ENCODE data around the gene TPD52L2. TPM values are rescaled to one million over a fixed set of nuclear protein-coding genes. Genes with fewer than 3 reads are reported as not detected.

TPD52L2 gene
- total RNA-seq, 1 donor from 2014 or later, result 85.4 TPM

GRCh38 chr20:63930971-63931553 is 66.0 kb downstream of the TPD52L2 start:
- DNase-seq (ENCODE audit: low spot score), result no peak

- DNase-seq (ENCODE audit: low spot score), result no peak
These were observed 66.7 kb downstream of the TPD52L2 start for GRCh38 chr20:63931735-63932134.

GRCh38 chr20:63932606-63933160 is 67.6 kb downstream of the TPD52L2 start:
- DNase-seq (ENCODE audit: low spot score), result no peak

GRCh38 chr20:63933646-63934045 is 68.6 kb downstream of the TPD52L2 start:
- DNase-seq (ENCODE audit: low spot score), result no peak

- DNase-seq (ENCODE audit: low spot score), result no peak
These were observed 69.4 kb downstream of the TPD52L2 start for GRCh38 chr20:63934271-63935068.

GRCh38 chr20:63935447-63935846 is 70.4 kb downstream of the TPD52L2 start:
- DNase-seq (ENCODE audit: low spot score), result no peak

GRCh38 chr20:63937596-63937995 is 72.5 kb downstream of the TPD52L2 start:
- no peak for DNase-seq (ENCODE audit: low spot score)

- DNase-seq (ENCODE audit: low spot score), result no peak
These were observed 74.2 kb downstream of the TPD52L2 start for GRCh38 chr20:63939061-63939935.

GRCh38 chr20:63940071-63940471 is 75.0 kb downstream of the TPD52L2 start:
- DNase-seq (ENCODE audit: low spot score), result no peak

- no peak for DNase-seq (ENCODE audit: low spot score)
These were observed 75.6 kb downstream of the TPD52L2 start for GRCh38 chr20:63940472-63941266.

Other genes starting within 250 kb of the TPD52L2 start
- gene GMEB2, start 238.2 kb upstream of the TPD52L2 start, total RNA-seq, result 13.3 TPM
- 16.5 TPM for gene STMN3, start 211.8 kb upstream of the TPD52L2 start, total RNA-seq
- gene RTEL1, start 207.0 kb upstream of the TPD52L2 start, total RNA-seq, result 45.9 TPM
- gene TNFRSF6B, start 168.6 kb upstream of the TPD52L2 start, total RNA-seq, result 19.8 TPM
- gene ARFRP1, start 157.3 kb upstream of the TPD52L2 start, total RNA-seq, result 69.8 TPM
- gene ZGPAT, start 157.2 kb upstream of the TPD52L2 start, total RNA-seq, result 29.4 TPM
- 7.3 TPM for gene LIME1, start 128.6 kb upstream of the TPD52L2 start, total RNA-seq
- 93.6 TPM for gene SLC2A4RG, start 125.5 kb upstream of the TPD52L2 start, total RNA-seq
- gene ZBTB46, start 34.0 kb upstream of the TPD52L2 start, total RNA-seq, result 10.2 TPM
- gene ABHD16B, start 3.8 kb upstream of the TPD52L2 start, total RNA-seq, result not detected
- gene DNAJC5, start 29.9 kb downstream of the TPD52L2 start, total RNA-seq, result 52.4 TPM
- 47.6 TPM for gene UCKL1, start 91.1 kb downstream of the TPD52L2 start, total RNA-seq
- 31.2 TPM for gene ZNF512B, start 104.7 kb downstream of the TPD52L2 start, total RNA-seq
- 17.4 TPM for gene SAMD10, start 114.4 kb downstream of the TPD52L2 start, total RNA-seq
- 75.0 TPM for gene PRPF6, start 115.9 kb downstream of the TPD52L2 start, total RNA-seq
- 1.9 TPM for gene C20orf204, start 170.9 kb downstream of the TPD52L2 start, total RNA-seq
- 28.1 TPM for gene SOX18, start 184.4 kb downstream of the TPD52L2 start, total RNA-seq
- 43.6 TPM for gene TCEA2, start 197.9 kb downstream of the TPD52L2 start, total RNA-seq
- 10.3 TPM for gene RGS19, start 214.2 kb downstream of the TPD52L2 start, total RNA-seq
- gene OPRL1, start 214.8 kb downstream of the TPD52L2 start, total RNA-seq, result 0.42 TPM
- not detected for gene LKAAEAR1, start 219.1 kb downstream of the TPD52L2 start, total RNA-seq
- gene NPBWR2, start 242.3 kb downstream of the TPD52L2 start, total RNA-seq, result not detected

Data from ureter (tissue), 1 donor.